ENCODE data around the gene DIPK1A.

The DIPK1A gene

DNA sequence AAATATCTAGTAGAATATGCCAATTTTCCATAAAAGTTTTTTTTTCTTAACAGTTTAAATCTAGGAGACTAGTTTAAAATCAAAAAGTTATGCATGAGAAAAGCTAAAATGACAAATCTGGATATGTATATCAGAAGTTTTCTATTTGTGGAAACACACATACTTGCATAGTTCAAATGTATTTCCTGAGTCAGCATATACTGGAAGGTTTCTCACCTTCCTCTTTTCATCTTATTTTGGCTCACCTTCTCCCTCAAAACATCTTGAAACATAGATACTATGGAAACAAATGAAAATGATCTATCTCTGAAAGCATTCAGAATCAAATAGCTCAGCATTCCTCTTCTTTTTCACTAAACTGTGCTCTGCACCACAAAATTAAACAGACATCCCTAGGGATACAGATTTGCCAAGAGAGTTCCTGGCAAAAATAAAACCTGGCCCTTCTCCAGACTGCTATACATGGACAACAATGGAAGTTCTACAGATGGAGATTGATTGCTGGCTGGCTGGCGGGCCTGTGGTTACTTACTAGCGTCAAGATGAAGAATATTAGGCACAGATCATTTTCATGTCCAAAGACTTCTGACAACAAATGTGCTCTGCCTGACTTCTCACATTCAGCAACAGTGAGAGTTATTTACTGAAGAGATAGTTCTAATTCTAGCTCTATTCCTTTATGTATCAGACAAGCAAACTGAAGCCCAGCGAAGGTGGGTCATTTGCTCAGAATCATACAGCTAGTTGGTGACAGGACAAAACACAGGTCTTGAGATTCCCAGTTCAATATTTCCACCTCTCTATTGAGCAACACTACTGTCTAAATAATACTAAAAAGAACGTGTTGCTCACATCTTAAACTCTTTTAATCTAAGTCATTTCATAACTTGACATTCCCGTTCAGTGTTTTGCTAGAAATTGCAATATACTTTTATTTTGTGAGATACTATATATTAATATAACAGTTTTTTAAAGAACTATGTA is 26.6 kb downstream of the DIPK1A start:
- no peaks in the 10 kb centered on the region for H3K4me1 ChIP-seq (ENCODE audit: insufficient read depth, insufficient read length)
- DNase-seq (ENCODE audit: low read depth, low spot score) = no peak
- H3K9me3 ChIP-seq (ENCODE audit: insufficient read depth, low read length) = no peaks in the 10 kb centered on the region
- H3K36me3 ChIP-seq (ENCODE audit: insufficient read depth, insufficient read length, low read length) = no peaks in the 10 kb centered on the region
- H3K4me3 ChIP-seq (ENCODE audit: insufficient read length, low read depth) = no peak overlapping the region
- H3K27me3 ChIP-seq (ENCODE audit: insufficient read depth, insufficient read length) = no peaks in the 10 kb centered on the region
- TF ChIP-seq YY1 (IDR thresholded peaks at IDR 0.05; ENCODE audit: insufficient read depth, insufficient read length) (no peak), ZNF274 (IDR thresholded peaks at IDR 0.05; ENCODE audit: low read depth, low read length) (no peak), SUZ12 (IDR thresholded peaks at IDR 0.05; ENCODE audit: extremely low read depth, insufficient read depth, insufficient read length) (no peak)
- H3K9ac ChIP-seq (ENCODE audit: insufficient read length, low read depth) = no peak overlapping the region

DNA sequence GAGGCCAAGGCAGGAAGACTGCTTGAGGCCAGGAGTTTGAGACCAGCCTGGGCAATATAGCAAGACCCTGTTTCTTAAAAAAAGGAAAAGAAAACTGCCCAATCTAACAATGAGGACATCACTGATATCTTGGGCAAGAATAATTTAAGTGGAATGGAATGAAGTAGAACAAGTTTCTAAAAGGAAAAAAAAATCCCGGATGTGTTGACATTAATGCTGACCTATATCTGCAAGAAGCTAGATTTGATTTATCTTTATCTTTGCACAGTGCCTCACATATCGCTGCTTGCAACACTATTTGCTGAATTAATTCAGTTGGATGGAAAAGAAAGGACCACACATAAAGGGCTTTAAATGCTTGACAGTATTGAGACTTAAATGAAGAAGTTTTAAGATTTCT is 27.8 kb downstream of the DIPK1A start:
- H3K9me3 ChIP-seq (ENCODE audit: insufficient read depth, low read length) = no peaks in the 10 kb centered on the region
- TF ChIP-seq YY1 (IDR thresholded peaks at IDR 0.05; ENCODE audit: insufficient read depth, insufficient read length) (no peak), SUZ12 (IDR thresholded peaks at IDR 0.05; ENCODE audit: extremely low read depth, insufficient read depth, insufficient read length) (no peak), ZNF274 (IDR thresholded peaks at IDR 0.05; ENCODE audit: low read depth, low read length) (no peak)
- H3K27me3 ChIP-seq (ENCODE audit: insufficient read depth, insufficient read length) = no peaks in the 10 kb centered on the region
- H3K4me1 ChIP-seq (ENCODE audit: insufficient read depth, insufficient read length) = no peaks in the 10 kb centered on the region
- DNase-seq (ENCODE audit: low read depth, low spot score) = no peak
- H3K36me3 ChIP-seq (ENCODE audit: insufficient read depth, insufficient read length, low read length) = no peaks in the 10 kb centered on the region
- no peak overlapping the region for H3K4me3 ChIP-seq (ENCODE audit: insufficient read length, low read depth)
- H3K9ac ChIP-seq (ENCODE audit: insufficient read length, low read depth) = no peak overlapping the region

- Histone ChIP-seq H3K9me3 (ENCODE audit: insufficient read depth, low read length) (no peaks in the 10 kb centered on the region), H3K9ac (ENCODE audit: insufficient read length, low read depth) (no peak overlapping the region), H3K36me3 (ENCODE audit: insufficient read depth, insufficient read length, low read length) (no peaks in the 10 kb centered on the region), H3K27me3 (ENCODE audit: insufficient read depth, insufficient read length) (no peaks in the 10 kb centered on the region), H3K4me1 (ENCODE audit: insufficient read depth, insufficient read length) (no peaks in the 10 kb centered on the region), H3K4me3 (ENCODE audit: insufficient read length, low read depth) (no peak overlapping the region)
- TF ChIP-seq YY1 (IDR thresholded peaks at IDR 0.05; ENCODE audit: insufficient read depth, insufficient read length) = no peak
- TF ChIP-seq ZNF274 (IDR thresholded peaks at IDR 0.05; ENCODE audit: low read depth, low read length) = no peak
- no peak for TF ChIP-seq SUZ12 (IDR thresholded peaks at IDR 0.05; ENCODE audit: extremely low read depth, insufficient read depth, insufficient read length)
- no peak for DNase-seq (ENCODE audit: low read depth, low spot score)
These were observed 29.6 kb downstream of the DIPK1A start for GRCh38 chr1:92931691-92932090.

DNA sequence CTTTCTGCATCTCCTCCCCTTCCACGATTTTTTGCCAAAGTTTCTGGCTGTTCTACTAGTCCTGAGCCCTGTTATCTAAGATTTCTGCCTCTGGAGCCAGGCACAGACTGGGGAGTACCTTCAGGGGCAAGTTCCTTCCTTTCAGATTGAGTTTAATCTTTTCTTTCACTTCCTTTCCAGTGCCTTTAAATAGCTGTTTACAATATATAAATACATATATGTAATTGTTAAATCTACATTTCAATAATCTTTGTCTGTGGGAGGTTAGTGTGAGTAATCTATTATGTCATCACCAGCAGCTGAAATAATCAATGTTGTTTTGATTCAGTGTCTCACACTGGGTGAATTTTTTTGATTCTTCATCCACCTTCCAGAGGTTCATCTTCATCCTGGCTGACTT is 31.8 kb downstream of the DIPK1A start:
- no peak for TF ChIP-seq YY1 (IDR thresholded peaks at IDR 0.05; ENCODE audit: insufficient read depth, insufficient read length)
- no peak for TF ChIP-seq ZNF274 (IDR thresholded peaks at IDR 0.05; ENCODE audit: low read depth, low read length)
- TF ChIP-seq SUZ12 (IDR thresholded peaks at IDR 0.05; ENCODE audit: extremely low read depth, insufficient read depth, insufficient read length) = no peak
- no peaks in the 10 kb centered on the region for H3K9me3 ChIP-seq (ENCODE audit: insufficient read depth, low read length)
- H3K36me3 ChIP-seq (ENCODE audit: insufficient read depth, insufficient read length, low read length) = no peaks in the 10 kb centered on the region
- H3K9ac ChIP-seq (ENCODE audit: insufficient read length, low read depth) = no peak overlapping the region
- H3K4me1 ChIP-seq (ENCODE audit: insufficient read depth, insufficient read length) = no peaks in the 10 kb centered on the region
- H3K27me3 ChIP-seq (ENCODE audit: insufficient read depth, insufficient read length) = no peaks in the 10 kb centered on the region
- H3K4me3 ChIP-seq (ENCODE audit: insufficient read length, low read depth) = no peak overlapping the region
- no peak for DNase-seq (ENCODE audit: low read depth, low spot score)

DNA sequence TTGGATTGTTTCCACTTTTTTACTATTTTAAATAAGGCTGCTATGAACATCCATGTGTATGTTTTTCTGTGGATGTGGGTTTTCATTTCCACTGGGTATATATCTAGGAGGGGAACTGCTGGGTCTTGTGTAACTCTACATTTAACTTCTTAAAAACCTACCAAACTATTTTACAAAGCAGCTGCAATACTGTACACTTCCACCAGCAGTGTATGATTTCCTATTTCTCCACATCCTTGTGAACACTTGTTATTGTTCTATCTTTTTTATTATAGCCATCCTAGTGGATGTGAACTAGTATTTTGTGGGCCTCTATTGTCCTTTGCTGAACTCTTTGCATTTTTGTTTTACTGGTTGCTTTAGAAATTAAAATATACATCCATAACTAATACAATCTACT is 33.4 kb downstream of the DIPK1A start:
- H3K9me3 ChIP-seq (ENCODE audit: insufficient read depth, low read length) = no peaks in the 10 kb centered on the region
- H3K4me1 ChIP-seq (ENCODE audit: insufficient read depth, insufficient read length) = no peaks in the 10 kb centered on the region
- no peaks in the 10 kb centered on the region for H3K36me3 ChIP-seq (ENCODE audit: insufficient read depth, insufficient read length, low read length)
- no peak overlapping the region for H3K9ac ChIP-seq (ENCODE audit: insufficient read length, low read depth)
- no peaks in the 10 kb centered on the region for H3K27me3 ChIP-seq (ENCODE audit: insufficient read depth, insufficient read length)
- H3K4me3 ChIP-seq (ENCODE audit: insufficient read length, low read depth) = no peak overlapping the region
- no peak for DNase-seq (ENCODE audit: low read depth, low spot score)
- no peak for TF ChIP-seq SUZ12 (IDR thresholded peaks at IDR 0.05; ENCODE audit: extremely low read depth, insufficient read depth, insufficient read length)
- TF ChIP-seq ZNF274 (IDR thresholded peaks at IDR 0.05; ENCODE audit: low read depth, low read length) = no peak
- TF ChIP-seq YY1 (IDR thresholded peaks at IDR 0.05; ENCODE audit: insufficient read depth, insufficient read length) = no peak

GRCh38 chr1:92926873-92927272 is 34.4 kb downstream of the DIPK1A start:
- DNase-seq (ENCODE audit: low read depth, low spot score) = no peak
- TF ChIP-seq ZNF274 (IDR thresholded peaks at IDR 0.05; ENCODE audit: low read depth, low read length) (no peak), YY1 (IDR thresholded peaks at IDR 0.05; ENCODE audit: insufficient read depth, insufficient read length) (no peak), SUZ12 (IDR thresholded peaks at IDR 0.05; ENCODE audit: extremely low read depth, insufficient read depth, insufficient read length) (no peak)
- Histone ChIP-seq H3K9me3 (ENCODE audit: insufficient read depth, low read length) (no peaks in the 10 kb centered on the region), H3K27me3 (ENCODE audit: insufficient read depth, insufficient read length) (no peaks in the 10 kb centered on the region), H3K4me3 (ENCODE audit: insufficient read length, low read depth) (no peak overlapping the region), H3K9ac (ENCODE audit: insufficient read length, low read depth) (no peak overlapping the region), H3K36me3 (ENCODE audit: insufficient read depth, insufficient read length, low read length) (no peaks in the 10 kb centered on the region), H3K4me1 (ENCODE audit: insufficient read depth, insufficient read length) (no peaks in the 10 kb centered on the region)

- no peaks in the 10 kb centered on the region for H3K4me1 ChIP-seq (ENCODE audit: insufficient read depth, insufficient read length)
- no peaks in the 10 kb centered on the region for H3K27me3 ChIP-seq (ENCODE audit: insufficient read depth, insufficient read length)
- H3K4me3 ChIP-seq (ENCODE audit: insufficient read length, low read depth) = no peak overlapping the region
- H3K9ac ChIP-seq (ENCODE audit: insufficient read length, low read depth) = no peak overlapping the region
- no peaks in the 10 kb centered on the region for H3K9me3 ChIP-seq (ENCODE audit: insufficient read depth, low read length)
- TF ChIP-seq ZNF274 (IDR thresholded peaks at IDR 0.05; ENCODE audit: low read depth, low read length) (no peak), SUZ12 (IDR thresholded peaks at IDR 0.05; ENCODE audit: extremely low read depth, insufficient read depth, insufficient read length) (no peak), YY1 (IDR thresholded peaks at IDR 0.05; ENCODE audit: insufficient read depth, insufficient read length) (no peak)
- DNase-seq (ENCODE audit: low read depth, low spot score) = no peak
- no peaks in the 10 kb centered on the region for H3K36me3 ChIP-seq (ENCODE audit: insufficient read depth, insufficient read length, low read length)
These were observed 36.8 kb downstream of the DIPK1A start for GRCh38 chr1:92924501-92924900.
